22Rv1 (cell line): ENCODE results near the gene ERH.
"Not testable (repeated sequence)": the region's sequence is repeated elsewhere in the genome, so short reads cannot be mapped to it uniquely, and the experiment has no call there.

Experiments used
- H3K27ac ChIP-seq: fragments of 450-650 bp; 2 replicates; pipeline ENCODE4 v1.5.1; 2017
- CTCF ChIP-seq: fragments of 450-650 bp; IDR thresholded peaks from 2 replicates; pipeline ENCODE4 v1.5.1; 2017; ENCODE audit warnings: mild to moderate bottlenecking
- ZFX ChIP-seq: fragments of 450-650 bp; IDR thresholded peaks from 2 replicates; pipeline ENCODE4 v1.6.1; 2017; ENCODE audit warnings: antibody characterized with exemption, borderline replicate concordance

ERH gene

GRCh38 chr14:69395929-69396328 lies 2.2 kb downstream of the ERH start:
- H3K27ac ChIP-seq: no peak overlapping the region

GRCh38 chr14:69392481-69392880 lies 5.6 kb downstream of the ERH start:
- TF ChIP-seq ZFX: no peak
- no peak for TF ChIP-seq CTCF
- H3K27ac ChIP-seq: no peak overlapping the region

More at GRCh38 chr14:69395929-69396328, 2.2 kb downstream of the ERH start:
- TF ChIP-seq CTCF: no peak
- no peak for TF ChIP-seq ZFX

- H3K27ac ChIP-seq: not testable (repeated sequence)
These were observed 6.7 kb downstream of the ERH start for GRCh38 chr14:69391400-69391799.

GRCh38 chr14:69387311-69387710 lies 10.8 kb downstream of the ERH start:
- no peak for TF ChIP-seq ZFX
- no peak for TF ChIP-seq CTCF
- H3K27ac ChIP-seq: no peak overlapping the region

- no peak for TF ChIP-seq ZFX
- no peak for TF ChIP-seq CTCF
These were observed 19.8 kb downstream of the ERH start for GRCh38 chr14:69378274-69378673.

GRCh38 chr14:69376439-69376838 lies 21.7 kb downstream of the ERH start:
- H3K27ac ChIP-seq: no peak overlapping the region
- TF ChIP-seq CTCF (no peak), ZFX (no peak)

More at GRCh38 chr14:69378274-69378673, 19.8 kb downstream of the ERH start:
- no peak overlapping the region for H3K27ac ChIP-seq

- no peak overlapping the region for H3K27ac ChIP-seq
- TF ChIP-seq CTCF (no peak), ZFX (no peak)
These were observed 22.4 kb downstream of the ERH start for GRCh38 chr14:69375722-69376121.

- TF ChIP-seq CTCF (no peak), ZFX (no peak)
- H3K27ac ChIP-seq: no peak overlapping the region
These were observed 22.9 kb downstream of the ERH start for GRCh38 chr14:69375182-69375581.
